Stimulated activated CD8-positive, alpha-beta memory T cell treated with anti-CD3 and anti-CD28 coated beads, Interleukin-4, amount 100 ng/mL, for 4 hours (primary cell): ENCODE data around the gene TMTC2.

Source experiments
- DNase-seq, 2 donors: peaks; one replicate each; pipeline ENCODE4 v3.0.0-alpha.2; 2020; ENCODE audit warnings: low read depth in 2 of 2, low spot score in 1 of 2

Gene TMTC2

DNA sequence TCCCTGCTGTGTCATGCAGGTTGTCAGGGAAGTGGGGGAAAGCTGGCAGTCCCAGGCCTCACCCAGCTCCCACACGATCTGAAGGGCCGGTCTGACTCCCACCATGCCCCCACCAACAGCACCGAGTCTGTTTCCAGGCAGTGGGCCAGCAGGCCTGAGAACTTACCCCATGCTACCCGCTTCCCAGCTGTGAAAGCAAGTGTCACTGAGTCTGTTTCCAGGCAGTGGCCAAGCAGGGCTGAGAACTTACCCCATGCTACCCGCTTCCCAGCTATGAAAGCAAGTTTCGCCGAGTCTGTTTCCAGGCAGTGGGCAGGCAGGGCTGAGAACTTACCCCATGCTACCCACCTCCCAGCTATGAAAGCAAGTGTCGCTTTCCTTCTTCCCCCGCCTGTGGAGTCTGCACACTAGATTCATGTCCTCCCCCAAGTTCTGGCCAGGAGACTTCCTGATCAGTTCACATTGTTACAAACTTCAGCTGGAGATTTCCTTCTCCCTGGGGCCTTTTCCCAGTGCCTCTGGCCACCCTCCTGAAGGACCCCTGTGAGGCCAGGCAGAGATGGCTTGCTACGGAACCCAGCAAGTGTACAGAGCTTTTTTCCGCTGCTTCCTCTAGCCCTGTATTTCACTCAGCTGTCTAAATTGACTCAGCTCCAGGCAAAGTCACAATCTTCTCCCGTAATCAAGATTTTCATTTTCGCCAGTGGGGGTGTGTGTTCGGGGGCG is 435.4 kb downstream of the TMTC2 start:
- DNase-seq = no peak

DNA sequence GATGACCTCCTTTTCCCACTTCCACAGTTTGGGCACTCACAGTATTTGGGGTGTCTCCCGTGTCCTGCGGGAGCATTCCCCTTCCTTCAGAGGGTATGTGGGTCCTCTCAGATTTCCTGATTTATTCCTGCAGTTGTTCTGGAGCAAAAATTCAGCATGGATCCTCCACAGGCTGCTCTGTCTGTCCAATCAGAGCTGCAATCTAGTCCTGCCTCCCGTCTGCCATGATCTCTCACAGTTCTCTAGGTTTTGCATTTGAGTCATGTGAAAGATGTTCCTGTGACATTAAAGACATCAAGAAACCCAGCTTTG is 435.9 kb downstream of the TMTC2 start:
- DNase-seq = no peak

DNA sequence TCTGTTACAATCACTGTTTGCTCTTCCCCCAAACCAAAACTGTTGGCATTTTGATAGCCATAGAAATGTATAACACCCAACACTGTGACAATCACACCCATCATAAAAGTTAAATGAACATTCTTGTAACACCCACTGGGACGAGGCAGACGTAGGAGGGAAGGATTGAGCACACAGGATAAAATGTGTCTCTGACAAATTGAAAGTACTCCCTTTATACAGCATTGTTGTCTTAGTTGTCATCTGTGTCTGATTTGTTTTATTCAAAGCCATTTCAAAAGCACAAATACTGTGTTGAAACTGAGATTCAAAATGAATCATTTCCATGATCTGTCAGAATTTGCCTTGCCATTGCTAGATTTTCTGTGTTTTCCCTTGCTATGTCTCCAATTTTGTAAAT is 436.3 kb downstream of the TMTC2 start:
- DNase-seq = no peak

- no peak for DNase-seq
Observed at GRCh38 chr12:83128540-83128939, 441.8 kb downstream of the TMTC2 start.

DNA sequence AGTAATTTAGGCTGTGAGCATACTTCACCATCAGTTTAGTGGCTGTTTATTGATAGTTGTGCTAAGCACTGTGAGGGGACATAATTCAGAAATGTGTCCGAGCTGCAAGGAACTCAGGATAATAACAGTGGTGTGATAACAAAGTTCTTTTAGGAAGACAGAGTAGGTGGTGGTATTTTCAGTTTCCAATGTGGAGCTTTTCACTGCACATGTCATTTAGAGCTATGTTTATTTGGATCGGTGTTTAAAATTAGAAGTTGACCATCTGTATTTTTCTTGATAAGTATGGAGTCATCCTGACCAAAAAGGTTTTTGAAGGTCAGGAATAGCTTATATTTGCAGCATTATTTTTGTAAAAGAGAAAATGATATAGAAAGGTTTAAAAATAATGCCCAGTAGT is 443.5 kb downstream of the TMTC2 start:
- DNase-seq = no peak

DNA sequence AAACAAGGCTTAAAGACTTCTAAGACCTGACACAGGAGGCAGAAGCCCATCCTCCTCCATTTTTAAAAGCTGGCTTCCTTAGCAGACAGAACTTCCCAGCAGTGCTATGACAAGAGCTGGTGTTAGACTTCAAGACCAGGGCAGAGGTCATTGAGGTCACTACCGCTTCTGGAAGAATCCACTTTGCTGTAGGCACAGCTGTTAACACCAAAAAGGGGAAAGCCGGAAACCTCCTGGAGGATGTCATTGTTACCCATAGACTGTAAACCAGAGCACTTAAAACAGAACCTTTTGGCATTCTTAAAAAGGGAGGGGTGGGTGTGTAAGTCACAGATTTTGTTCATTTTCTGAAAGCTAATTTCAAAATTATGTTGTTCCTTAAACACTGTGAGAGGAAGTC is 445.7 kb downstream of the TMTC2 start:
- DNase-seq = no peak

GRCh38 chr12:83136411-83136810 is 449.7 kb downstream of the TMTC2 start:
- no peak for DNase-seq

DNA sequence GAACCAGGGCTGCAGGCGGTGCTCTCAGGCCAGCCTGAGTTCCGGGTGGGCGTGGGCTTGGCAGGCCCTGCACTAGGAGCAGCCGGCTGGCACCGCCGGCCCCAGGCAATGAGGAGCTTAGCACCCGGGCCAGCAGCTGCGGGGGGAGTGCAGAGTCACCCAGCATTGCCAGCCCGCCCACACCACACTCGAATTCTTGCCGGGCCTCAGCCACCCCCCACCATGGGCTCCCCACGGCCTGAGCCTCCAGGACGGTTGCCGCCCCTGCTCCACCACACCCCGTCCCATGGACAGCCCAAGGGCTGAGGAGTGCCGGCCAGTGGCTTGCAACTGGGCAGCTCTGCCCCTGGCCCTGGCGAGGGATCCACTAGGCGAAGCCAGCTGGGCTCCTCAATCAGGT is 453.4 kb downstream of the TMTC2 start:
- no peak for DNase-seq

DNA sequence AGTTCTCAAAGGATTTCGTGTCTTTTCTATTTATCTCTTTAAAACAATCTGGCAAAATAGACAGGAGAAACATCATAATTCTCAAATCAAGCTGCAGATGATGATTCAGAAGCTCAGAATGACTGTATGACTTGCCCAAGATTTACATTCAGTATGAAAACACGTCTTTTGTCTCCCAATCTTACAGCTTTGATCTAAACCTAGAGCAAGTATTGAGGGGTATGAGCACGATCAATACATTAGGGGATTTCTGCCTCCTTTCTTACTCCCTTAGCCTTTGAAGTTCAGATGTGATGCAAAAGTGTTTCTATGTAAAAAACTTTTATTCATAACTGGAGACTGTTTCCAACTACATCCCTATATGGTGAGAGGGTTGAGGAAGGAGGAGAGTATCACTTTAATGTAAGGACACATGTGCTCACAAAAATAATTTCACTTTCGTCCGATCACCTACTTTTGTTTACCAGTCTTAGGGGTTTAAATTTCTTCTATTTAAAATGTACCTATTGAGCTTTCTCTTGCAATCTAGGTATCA is 454.8 kb downstream of the TMTC2 start:
- no peak for DNase-seq

- DNase-seq = no peak
Observed at GRCh38 chr12:83142914-83143313, 456.2 kb downstream of the TMTC2 start.

GRCh38 chr12:83143950-83144349 is 457.2 kb downstream of the TMTC2 start:
- DNase-seq = no peak

- no peak for DNase-seq
Observed at GRCh38 chr12:83145325-83145840, 458.7 kb downstream of the TMTC2 start.

DNA sequence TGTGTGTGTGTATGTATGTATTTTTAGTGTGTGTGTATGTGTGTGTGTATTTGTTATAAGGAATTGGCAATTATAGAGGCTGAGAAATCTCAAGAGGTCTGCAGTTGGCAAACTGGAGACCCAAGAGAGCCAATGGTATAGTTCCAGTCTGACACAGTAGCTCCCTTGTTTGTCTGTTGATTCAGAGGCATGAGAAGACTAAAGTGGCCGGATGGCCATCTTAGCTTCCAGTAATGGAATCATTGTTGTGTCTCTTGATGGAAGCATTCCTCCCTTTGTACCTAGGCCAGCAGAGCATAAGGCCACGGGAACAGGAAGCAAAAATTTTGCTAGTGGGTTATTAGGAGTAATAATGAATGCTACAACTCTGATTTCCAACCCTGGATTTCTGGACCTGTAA is 460.6 kb downstream of the TMTC2 start:
- DNase-seq = no peak

GRCh38 chr12:83149987-83150386 is 463.3 kb downstream of the TMTC2 start:
- no peak for DNase-seq

- DNase-seq = no peak
Observed at GRCh38 chr12:83150465-83151189, 463.9 kb downstream of the TMTC2 start.

DNA sequence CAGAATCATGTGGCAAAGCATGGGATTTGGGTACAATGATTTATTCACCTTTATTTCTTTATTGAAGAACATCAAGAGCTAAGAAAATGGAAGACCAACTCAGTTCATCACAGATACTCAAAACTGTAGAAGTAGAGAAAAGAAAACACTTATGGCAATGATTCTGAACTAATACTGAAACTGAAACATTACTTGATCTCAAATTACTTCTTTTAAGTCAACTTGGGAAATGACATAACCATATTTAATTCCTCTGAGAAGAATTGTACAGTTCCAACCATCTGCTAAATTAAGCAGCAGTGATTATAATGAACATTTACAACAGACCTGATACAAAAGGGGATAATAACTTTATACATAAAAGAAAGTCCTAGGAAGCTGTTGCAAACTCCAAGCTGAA is 466.5 kb downstream of the TMTC2 start:
- DNase-seq = no peak

- no peak for DNase-seq
Observed at GRCh38 chr12:83156815-83157214, 470.1 kb downstream of the TMTC2 start.

DNA sequence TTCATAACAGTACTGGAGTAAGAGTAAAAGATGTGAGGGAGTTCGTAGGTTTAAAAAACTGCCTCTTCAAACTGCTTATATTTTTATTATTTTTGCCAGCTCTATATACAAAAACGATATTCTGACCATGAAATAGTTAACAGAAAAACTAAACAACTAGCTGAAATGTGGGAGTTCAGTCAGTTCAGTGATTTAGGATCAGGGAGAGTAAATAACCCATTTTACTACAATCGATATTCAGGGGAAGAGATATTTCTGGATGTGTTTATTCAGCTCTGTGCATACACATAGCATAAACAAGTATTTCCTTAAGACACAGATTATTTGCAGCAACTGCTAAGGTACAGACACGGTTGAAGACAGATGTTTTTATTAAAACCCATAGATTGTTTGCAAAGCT is 470.9 kb downstream of the TMTC2 start:
- DNase-seq = no peak

- no peak for DNase-seq
Observed at GRCh38 chr12:83158613-83159207, 472.0 kb downstream of the TMTC2 start.

- no peak for DNase-seq
Observed at GRCh38 chr12:83161456-83161855, 474.8 kb downstream of the TMTC2 start.

DNA sequence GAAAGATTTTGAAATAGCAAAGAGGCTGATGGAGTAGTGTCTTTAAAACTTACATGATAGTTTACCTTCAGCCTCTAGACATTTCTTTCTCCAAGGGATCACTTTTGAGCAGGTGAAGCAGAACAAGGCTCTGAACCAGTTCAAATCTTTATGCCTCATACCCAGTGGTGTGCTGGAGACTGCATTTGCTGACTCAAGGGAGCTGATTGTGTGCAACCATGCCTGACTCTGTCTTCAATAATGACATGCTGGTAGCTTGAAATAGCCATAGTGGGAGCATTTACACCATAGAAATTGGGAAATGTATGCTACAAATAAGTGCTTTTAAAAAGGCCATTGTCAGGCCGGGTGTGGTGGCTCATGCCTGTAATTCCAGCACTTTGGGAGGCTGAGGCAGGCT is 482.0 kb downstream of the TMTC2 start:
- no peak for DNase-seq

GRCh38 chr12:83172441-83172840 is 485.7 kb downstream of the TMTC2 start:
- no peak for DNase-seq
